Smooth muscle cell (in vitro differentiated cells): ENCODE results near the gene CCDC40. TPM values are rescaled to one million over a fixed set of nuclear protein-coding genes. Genes with fewer than 3 reads are reported as not detected.

ENCODE experiments used
- DNase-seq: peaks from one replicate; lab custom pipeline; 2025; ENCODE audit not compliant: unreplicated experiment; lab: John Stamatoyannopoulos, UW
- H2AFZ ChIP-seq: fragments of 200-600 bp; sonication (generic); 2 replicates; pipeline ENCODE4 v1.6.0; 2016; ENCODE audit warnings: antibody characterized with exemption, low read depth, mild to moderate bottlenecking
- H3F3A ChIP-seq: fragments of 200-600 bp; sonication (generic); 2 replicates; pipeline ENCODE4 v1.6.0; 2017; ENCODE audit warnings: antibody characterized with exemption, low read depth
- H3K27ac ChIP-seq: fragments of 200-600 bp; sonication (generic); 2 replicates; pipeline ENCODE4 v1.5.1; 2016; ENCODE audit warnings: low read depth, mild to moderate bottlenecking
- H3K27me3 ChIP-seq: fragments of 200-600 bp; sonication (generic); 2 replicates; pipeline ENCODE4 v1.6.1; 2016; ENCODE audit warnings: low read depth, mild to moderate bottlenecking
- H3K36me3 ChIP-seq: fragments of 200-600 bp; sonication (generic); 2 replicates; pipeline ENCODE4 v1.5.1; 2016; ENCODE audit warnings: low read depth
- H3K4me1 ChIP-seq: fragments of 200-600 bp; sonication (generic); 2 replicates; pipeline ENCODE4 v1.5.1; 2016; ENCODE audit warnings: low read depth
- H3K4me2 ChIP-seq: fragments of 200-600 bp; sonication (generic); 2 replicates; pipeline ENCODE4 v1.6.0; 2016; ENCODE audit warnings: mild to moderate bottlenecking
- H3K4me3 ChIP-seq: fragments of 200-600 bp; sonication (generic); 2 replicates; pipeline ENCODE4 v1.5.1; 2016; ENCODE audit warnings: mild to moderate bottlenecking
- H3K79me2 ChIP-seq: fragments of 200-600 bp; sonication (generic); 2 replicates; pipeline ENCODE4 v1.6.0; 2016; ENCODE audit warnings: low read depth, mild to moderate bottlenecking
- H3K9ac ChIP-seq: fragments of 200-600 bp; sonication (generic); 2 replicates; pipeline ENCODE4 v1.6.0; 2016; ENCODE audit warnings: low read depth
- H3K9me3 ChIP-seq: fragments of 200-600 bp; sonication (generic); replicated peaks from 2 replicates; pipeline ENCODE4 v1.5.1; 2016; ENCODE audit warnings: low read depth
- H4K20me1 ChIP-seq: fragments of 200-600 bp; sonication (generic); 2 replicates; pipeline ENCODE4 v1.6.0; 2016; ENCODE audit warnings: low read depth
- CTCF ChIP-seq: fragments of 200-600 bp; sonication (generic); IDR thresholded peaks from 2 replicates; pipeline ENCODE4 v1.5.1; 2017; ENCODE audit warnings: borderline replicate concordance, mild to moderate bottlenecking, antibody characterized with exemption; ENCODE audit not compliant: insufficient read depth, poor library complexity, severe bottlenecking
- WGBS: methylation state at CpG from one replicate; pipeline ENCODE4 v1.1.7; 2016; ENCODE audit warnings: low lambda C conversion rate; 5-methylcytosine and 5-hydroxymethylcytosine counted together
- polyA plus RNA-seq: library from polyadenylated mRNA; unstranded; fragments of >200 nt; fragmentation: Nextera tagmentation; extraction: Ambion mirVana; gene quantifications from 2 replicates; pipeline ENCODE4 v1.2.1, GENCODE V29; 2016
- total RNA-seq: library from RNA; depleted of rRNA; stranded (reverse); fragments of >200 nt; gene quantifications from 2 replicates; pipeline ENCODE4 v1.2.3, GENCODE V29; 2014

Gene CCDC40
- total and polyA plus RNA-seq, 2 experiments from 2014 or later = 0.81 to 5.9 TPM

- Histone ChIP-seq H3K27me3 (no peaks in the 10 kb centered on the region), H3K27ac (no peak overlapping the region), H3K9me3 (no peaks in the 10 kb centered on the region), H3K4me2 (no peak overlapping the region), H2AFZ (no peak overlapping the region), H3K9ac (no peak overlapping the region), H3K79me2 (peaks cover 48% of the 10 kb centered on the region), H3F3A (no peaks in the 10 kb centered on the region), H3K36me3 (peaks cover 31% of the 10 kb centered on the region), H4K20me1 (peaks cover 58% of the 10 kb centered on the region), H3K4me1 (peaks cover 15% of the 10 kb centered on the region), H3K4me3 (no peak overlapping the region)
- no peak for TF ChIP-seq CTCF
- no peak for DNase-seq
- 95% methylated on average over 6 of the region's 6 CpGs for WGBS
These were observed 106.5 kb downstream of the CCDC40 start for GRCh38 chr17:80142929-80143328.

- peaks cover 12% of the 10 kb centered on the region for H3F3A ChIP-seq
- TF ChIP-seq CTCF = no peak
- peaks cover 19% of the 10 kb centered on the region for H3K4me1 ChIP-seq
- peaks cover 55% of the 10 kb centered on the region for H3K79me2 ChIP-seq
- H3K4me2 ChIP-seq = peak overlapping the region; percentile 97
- peak overlapping the region; percentile 86 for H3K4me3 ChIP-seq
- no peaks in the 10 kb centered on the region for H3K9me3 ChIP-seq
- peaks cover 13% of the 10 kb centered on the region for H3K36me3 ChIP-seq
- peak overlapping the region; percentile 95 for H3K9ac ChIP-seq
- H2AFZ ChIP-seq = no peak overlapping the region
- peaks cover 58% of the 10 kb centered on the region for H4K20me1 ChIP-seq
- no peak for DNase-seq
- H3K27ac ChIP-seq = no peak overlapping the region
- no peaks in the 10 kb centered on the region for H3K27me3 ChIP-seq
- 65% methylated on average over 10 of the region's 10 CpGs for WGBS
These were observed 108.9 kb downstream of the CCDC40 start for GRCh38 chr17:80145076-80146075.

GRCh38 chr17:80146121-80147034, 109.9 kb downstream of the CCDC40 start:
- peaks cover 19% of the 10 kb centered on the region for H3K4me1 ChIP-seq
- peaks cover 20% of the 10 kb centered on the region for H3F3A ChIP-seq
- peak overlapping the region; percentile 97 for H3K4me2 ChIP-seq
- H3K9me3 ChIP-seq = no peaks in the 10 kb centered on the region
- H3K79me2 ChIP-seq = peaks cover 55% of the 10 kb centered on the region
- WGBS = 2% methylated on average over 43 of the region's 69 CpGs
- H3K27me3 ChIP-seq = no peaks in the 10 kb centered on the region
- TF ChIP-seq CTCF = no peak
- peak overlapping the region; percentile 90 for H3K27ac ChIP-seq
- DNase-seq = no peak
- H3K9ac ChIP-seq = peak overlapping the region; percentile 95
- H3K36me3 ChIP-seq = peaks cover 8% of the 10 kb centered on the region
- peaks cover 53% of the 10 kb centered on the region for H4K20me1 ChIP-seq
- no peak overlapping the region for H2AFZ ChIP-seq
- H3K4me3 ChIP-seq = peak overlapping the region; percentile 86
